H54 (cell line): Measurements from ENCODE around the gene SOX6.

ENCODE experiments used
- DNase-seq: peaks from one replicate; pipeline ENCODE4 v3.0.0; 2011; ENCODE audit warnings: low spot score, mixed read lengths; ENCODE audit not compliant: insufficient read length
- FAIRE-seq: peaks from 3 replicates; lab custom pipeline; 2011; peaks lifted over from hg19 to GRCh38; lab: Jason Lieb, UNC
- POLR2A ChIP-seq: IDR thresholded peaks from 2 replicates; pipeline ENCODE4 v1.6.1; 2011; ENCODE audit warnings: low read depth, mild to moderate bottlenecking, low read length

Gene SOX6

GRCh38 chr11:16261836-16262644 is 94.3 kb downstream of the SOX6 start:
- FAIRE-seq = no peak
- no peak for DNase-seq
- TF ChIP-seq POLR2A = no peak

- DNase-seq = no peak
- TF ChIP-seq POLR2A = no peak
- FAIRE-seq = no peak
Observed at GRCh38 chr11:16252373-16252772, 104.0 kb downstream of the SOX6 start.

DNA sequence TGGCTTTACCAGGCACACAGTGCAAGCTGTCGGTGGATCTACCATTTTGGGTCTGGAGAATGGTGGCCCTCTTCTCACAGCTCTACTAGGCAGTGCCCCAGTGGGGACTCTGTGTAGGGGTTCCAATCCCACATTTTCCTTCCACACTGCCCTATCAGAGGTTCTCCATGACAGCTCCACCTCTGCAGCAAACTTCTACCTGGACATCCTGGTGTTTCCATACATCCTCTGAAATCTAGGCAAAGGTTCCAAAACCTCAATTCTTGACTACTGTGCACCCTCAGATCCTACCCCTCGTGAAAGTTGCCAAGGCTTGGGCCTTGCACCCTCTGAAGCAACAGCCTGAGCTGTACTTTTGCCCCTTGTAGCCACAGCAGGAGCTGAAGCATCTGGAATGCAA is 108.1 kb downstream of the SOX6 start:
- FAIRE-seq (no peak), DNase-seq (no peak)
- no peak for TF ChIP-seq POLR2A

GRCh38 chr11:16242806-16243205 is 113.5 kb downstream of the SOX6 start:
- TF ChIP-seq POLR2A = no peak
- no peak for FAIRE-seq
- no peak for DNase-seq

DNA sequence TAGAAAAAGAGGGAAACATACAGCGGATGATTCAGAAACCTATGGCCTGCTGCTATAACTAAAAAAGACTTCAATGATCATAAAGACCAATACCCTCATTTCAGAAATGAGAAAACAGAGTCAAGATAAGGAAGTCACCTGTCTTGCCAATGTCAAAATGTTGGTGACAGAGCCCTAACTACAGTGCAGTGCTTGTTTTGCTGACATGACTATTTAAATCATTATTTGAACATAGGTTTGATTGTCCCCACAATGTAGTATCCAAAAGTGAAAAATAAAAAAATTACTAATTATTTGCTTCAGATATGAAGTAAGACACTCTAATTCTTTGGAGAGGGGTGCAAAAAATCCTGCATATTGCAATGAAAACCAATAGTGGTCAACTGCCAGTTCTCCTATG is 115.7 kb downstream of the SOX6 start:
- no peak for TF ChIP-seq POLR2A
- DNase-seq = no peak

GRCh38 chr11:16239141-16240105 is 116.9 kb downstream of the SOX6 start:
- DNase-seq = no peak
- FAIRE-seq = no peak
- TF ChIP-seq POLR2A = no peak

More for the DNA sequence above, 115.7 kb downstream of the SOX6 start:
- no peak for FAIRE-seq

DNA sequence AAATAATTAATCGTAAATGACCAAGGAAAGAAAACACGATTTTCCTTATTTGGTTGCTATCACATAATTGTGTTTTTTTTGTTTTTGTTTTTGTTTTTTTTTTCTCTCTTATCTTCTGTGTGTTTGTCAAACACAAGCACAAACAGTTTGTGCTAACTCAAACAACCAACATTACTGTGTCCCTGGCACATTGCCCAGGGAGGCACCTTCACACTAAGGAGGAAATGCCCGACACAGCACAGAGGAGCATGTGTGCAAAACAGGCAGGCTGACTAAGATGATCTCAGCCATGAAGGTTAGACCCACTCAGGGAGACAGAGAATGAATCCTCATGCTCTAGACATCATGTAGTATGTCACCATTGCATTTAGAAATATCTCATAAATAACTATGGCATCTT is 130.1 kb downstream of the SOX6 start:
- FAIRE-seq = no peak
- no peak for DNase-seq
- no peak for TF ChIP-seq POLR2A

- TF ChIP-seq POLR2A = no peak
- DNase-seq (no peak), FAIRE-seq (no peak)
Observed at GRCh38 chr11:16225623-16226022, 130.7 kb downstream of the SOX6 start.

DNA sequence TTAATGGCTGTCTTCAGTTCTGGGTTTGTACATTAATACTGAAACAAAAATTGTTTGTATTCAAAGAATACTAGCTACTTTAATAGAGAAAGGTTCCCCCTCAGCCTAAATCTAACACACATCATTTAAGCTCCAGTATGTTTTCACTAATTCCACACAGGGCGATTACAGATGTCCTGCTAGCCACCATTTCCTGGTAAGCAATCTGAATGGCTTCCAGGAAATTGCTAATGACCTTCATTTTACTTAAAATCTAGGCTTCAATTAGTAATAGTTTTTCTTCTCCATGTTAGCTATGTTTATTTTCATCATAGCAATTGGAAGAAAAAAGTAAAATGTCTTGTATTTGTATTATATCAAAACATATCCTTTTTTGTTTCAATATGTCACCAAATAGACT is 132.8 kb downstream of the SOX6 start:
- no peak for DNase-seq
- no peak for TF ChIP-seq POLR2A
- FAIRE-seq = no peak

DNA sequence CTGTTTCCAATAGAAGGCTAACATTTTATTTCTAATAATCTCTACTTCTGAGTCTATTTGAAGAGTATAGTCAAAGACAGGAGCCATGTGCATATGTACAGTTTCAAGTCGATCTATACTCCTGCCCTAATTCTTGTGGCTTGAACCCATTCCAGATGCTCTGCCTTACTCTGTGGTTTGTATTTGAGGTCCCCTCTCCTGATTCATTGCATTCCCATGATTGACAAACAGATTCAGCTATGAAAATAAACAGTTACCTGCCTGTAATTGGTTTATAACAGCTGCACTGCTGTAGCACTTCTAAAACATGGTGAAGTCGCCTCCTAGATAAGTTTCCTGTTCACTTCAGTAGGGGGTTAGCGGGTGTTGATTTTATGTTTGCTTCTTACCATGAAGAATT is 138.7 kb downstream of the SOX6 start:
- no peak for DNase-seq
- FAIRE-seq = no peak
- no peak for TF ChIP-seq POLR2A

- DNase-seq (no peak), FAIRE-seq (no peak)
- TF ChIP-seq POLR2A = no peak
Observed at GRCh38 chr11:16216831-16217230, 139.5 kb downstream of the SOX6 start.

GRCh38 chr11:16215352-16215751 is 141.0 kb downstream of the SOX6 start:
- TF ChIP-seq POLR2A = no peak
- DNase-seq (no peak), FAIRE-seq (no peak)

DNA sequence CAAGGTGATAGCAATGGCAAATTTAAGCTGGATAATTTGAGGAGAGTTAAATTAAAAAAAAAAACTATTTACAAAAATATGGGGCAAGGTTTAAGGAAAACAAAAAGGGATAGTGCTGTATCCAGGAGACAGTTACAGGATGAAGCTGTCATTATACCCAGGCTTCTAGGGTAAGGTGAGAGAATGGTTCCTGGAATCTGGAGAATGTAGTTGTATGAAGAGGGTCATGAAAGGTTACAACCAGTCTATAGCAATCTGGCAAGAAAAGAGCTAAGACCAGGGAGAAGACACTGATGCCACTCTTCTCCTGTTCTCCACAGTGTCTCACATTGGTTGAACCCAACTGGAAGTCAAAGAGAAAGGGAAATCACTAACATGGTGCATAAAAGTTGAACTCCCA is 144.9 kb downstream of the SOX6 start:
- no peak for FAIRE-seq
- DNase-seq = no peak
- TF ChIP-seq POLR2A = no peak

DNA sequence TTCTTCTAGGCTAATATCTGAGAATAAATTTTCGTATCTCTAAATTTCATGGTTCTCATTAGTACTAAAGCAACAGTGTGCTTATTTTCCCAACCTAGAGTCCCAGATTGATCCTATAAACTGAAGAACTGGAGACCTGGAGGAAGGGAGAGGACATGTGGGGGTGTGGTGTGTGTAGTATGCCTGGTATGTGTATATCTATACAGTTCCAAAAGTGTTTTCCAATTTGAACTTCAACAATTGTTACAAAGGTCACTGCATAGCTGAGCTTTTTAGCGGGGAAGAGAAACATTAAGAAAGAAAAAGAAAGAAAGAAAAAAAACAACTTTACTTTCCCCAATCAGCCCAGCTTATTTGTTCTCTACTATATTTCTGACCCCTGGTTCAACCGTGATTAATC is 152.1 kb downstream of the SOX6 start:
- no peak for TF ChIP-seq POLR2A
- DNase-seq (no peak), FAIRE-seq (no peak)
